Right lobe of liver (tissue), 6 donors: ENCODE data around the gene PRCC. TPM values are rescaled to one million over a fixed set of nuclear protein-coding genes. Genes with fewer than 3 reads are reported as not detected.

Experiments
- ATAC-seq, 4 donors: fragments of 200-7000 bp; cut with Tn5 transposase; one replicate each; pipeline ENCODE4 v1.9.1; 2020; ENCODE audit warnings: mild to moderate bottlenecking in 4 of 4, moderate library complexity in 4 of 4
- DNase-seq, 3 donors: peaks; one replicate each; pipeline ENCODE4 v3.0.0-alpha.2; 2020
- H3K27ac ChIP-seq, 3 donors: fragments of 200-600 bp; one replicate each; pipeline ENCODE4 v1.8.0; 2022
- H3K27me3 ChIP-seq, 2 donors: fragments of 200-600 bp; one replicate each; pipeline ENCODE4 v1.8.0; 2022
- H3K36me3 ChIP-seq, 4 donors: fragments of 200-600 bp; sonication (generic) in 1 of 4; one replicate each; pipeline versions ENCODE4 v1.5.1 to v1.8.0; 2017 to 2022; ENCODE audit warnings: control low read depth in 1 of 4
- H3K4me1 ChIP-seq, 4 donors: fragments of 200-600 bp; sonication (generic) in 1 of 4; one replicate each; pipeline versions ENCODE4 v1.5.1 to v1.8.0; 2017 to 2022; ENCODE audit warnings: control low read depth in 1 of 4
- H3K4me3 ChIP-seq, 3 donors: fragments of 200-600 bp; one replicate each; pipeline ENCODE4 v1.8.0; 2022
- H3K9me3 ChIP-seq, 4 donors: fragments of 200-600 bp; sonication (generic) in 1 of 4; one replicate each; pipeline versions ENCODE4 v1.5.1 to v1.8.0; 2017 to 2022; ENCODE audit warnings: control low read depth in 1 of 4
- CTCF ChIP-seq, 4 donors: fragments of 200-600 bp in 3 of 4; fragments of 450-650 bp in 1 of 4; IDR thresholded peaks; one replicate each; pipeline versions ENCODE4 v1.5.1 to v1.8.0; 2016 to 2022; ENCODE audit warnings: antibody characterized with exemption in 4 of 4, mild to moderate bottlenecking in 2 of 4
- POLR2A ChIP-seq: fragments of 450-650 bp; IDR thresholded peaks from one replicate; pipeline ENCODE4 v1.6.1; 2017; ENCODE audit warnings: antibody characterized with exemption, mild to moderate bottlenecking
- WGBS: methylation state at CpG from one replicate; pipeline ENCODE4 v1.1.6; 2018; ENCODE audit warnings: low coverage, low lambda C conversion rate; ENCODE audit not compliant: insufficient coverage; ENCODE audit errors: missing lambda C conversion rate; 5-methylcytosine and 5-hydroxymethylcytosine counted together
- intact Hi-C, 2 donors: fragments of 100-400 bp; cut with DNase I; formaldehyde crosslinking; loops; one replicate each; pipeline versions ENCODE4 v1.11.2 to v1.14.1; 2022
- long read RNA-seq: library from polyadenylated mRNA; unstranded; transcript quantifications from one replicate; pipeline ENCODE4 v2.0.0, GENCODE V29; 2019
- total RNA-seq, 6 experiments: library from RNA; depleted of rRNA in 2 of 6; stranded (reverse); fragments of >200 nt in 2 of 6; fragmentation: NEBNext Ultra II Directional in 3 of 6; extraction: Animal tissue kit (Norgen Biotek cat#: 25700) in 3 of 6; gene quantifications; one replicate each; pipeline versions ENCODE4 v1.1.0 to v1.2.4, GENCODE V29; 2016 to 2023
- donor health status: DM: no; HTN: yes; CAD: no.
- donor health status: DM: no; HTN: no; CAD: no.
- donor health status: DM: no; HTN: no; CAD: no.
- donor health status: DM: no; HTN: yes; CAD: no.
- donor health status: DM: no; HTN: yes; CAD: no.

The PRCC gene
- 10 to 100 TPM; 17.4 to 23.4 (median 19.7) TPM for total RNA-seq
- long read RNA-seq, partial matches to known transcripts, result 1 of 3 reads
- long read RNA-seq, other reads (novel, unspliced or antisense), result 2 of 3 reads

- Histone ChIP-seq H3K4me3 (peak within 1 kb of the TSS; percentile 81 to 96 (median 91)), H3K4me1 (peaks cover 0 to 32% (median 3%) of the 10 kb centered on the region in 4 donors), H3K36me3 (peaks cover 0 to 6% (median 0%) of the 10 kb centered on the region in 4 donors), H3K9me3 (no peaks in the 10 kb centered on the region), H3K27me3 (no peaks in the 10 kb centered on the region), H3K27ac (peak within 1 kb of the TSS; percentile 85 to 93 (median 88))
- intact Hi-C loops, result no loop called here
- whole genome bisulfite sequencing, result under 1% methylated on average over 19 of the region's 50 CpGs
- peak; percentile 93 to 98 (median 94) for ATAC-seq
- TF ChIP-seq CTCF (IDR thresholded peaks at IDR 0.05) (no peak), POLR2A (peak; percentile 25)
- peak; percentile 97 to 99 (median 99) for DNase-seq
Observed at GRCh38 chr1:156767101-156767878, at the start of gene PRCC. Gene PRCC, plus strand, starts transcription at chr1:156767535. Its CDS starts 237 bp downstream, at chr1:156767772.

GRCh38 chr1:156721131-156721530, 46.2 kb upstream of the PRCC start:
- peaks cover 0 to 28% (median 12%) of the 10 kb centered on the region in 4 donors for H3K36me3 ChIP-seq
- intact Hi-C loops, result loop anchor here in 1 of 2 donors (5.0 kb wide), 1 partner anchor 34 kb away; no protein-coding TSS in a partner anchor

GRCh38 chr1:156721535-156721934, 45.8 kb upstream of the PRCC start:
- TF ChIP-seq POLR2A (no peak), CTCF (IDR thresholded peaks at IDR 0.05) (no peak)
- Histone ChIP-seq H3K9me3 (no peaks in the 10 kb centered on the region), H3K36me3 (peaks cover 0 to 28% (median 12%) of the 10 kb centered on the region in 4 donors), H3K4me1 (peaks cover 0 to 18% (median 8%) of the 10 kb centered on the region in 4 donors), H3K4me3 (no peak overlapping the region), H3K27me3 (no peaks in the 10 kb centered on the region), H3K27ac (no peak overlapping the region)
- DNase-seq, result no peak
- ATAC-seq, result no peak
- 83% methylated on average over 4 of the region's 4 CpGs for WGBS
- intact Hi-C loops, result loop anchor here in 1 of 2 donors (5.0 kb wide), 1 partner anchor 34 kb away; no protein-coding TSS in a partner anchor

More at GRCh38 chr1:156721131-156721530, 46.2 kb upstream of the PRCC start:
- ATAC-seq, result no peak
- WGBS, result 87% methylated on average over 2 of the region's 2 CpGs
- no peaks in the 10 kb centered on the region for H3K27me3 ChIP-seq
- peaks cover 0 to 14% (median 6%) of the 10 kb centered on the region in 4 donors for H3K4me1 ChIP-seq
- H3K4me3 ChIP-seq, result no peak overlapping the region
- DNase-seq, result no peak
- H3K9me3 ChIP-seq, result no peaks in the 10 kb centered on the region
- TF ChIP-seq CTCF (IDR thresholded peaks at IDR 0.05) (no peak), POLR2A (no peak)
- no peak overlapping the region for H3K27ac ChIP-seq

- DNase-seq, result peak; percentile 88 to 89 (median 89)
- 11% methylated on average over 18 of the region's 18 CpGs for WGBS
- H3K36me3 ChIP-seq, result peaks cover 0 to 27% (median 12%) of the 10 kb centered on the region in 4 donors
- peak; percentile 80 to 88 (median 80) for ATAC-seq
- H3K27ac ChIP-seq, result no peak overlapping the region
- no peak for TF ChIP-seq POLR2A
- TF ChIP-seq CTCF (IDR thresholded peaks at IDR 0.05), result peak; percentile 86 to 99 (median 96)
- intact Hi-C loops, result no loop called here
- H3K4me3 ChIP-seq, result peak overlapping the region; percentile 8 to 28 (median 17)
- peaks cover 0 to 41% (median 13%) of the 10 kb centered on the region in 4 donors for H3K4me1 ChIP-seq
- no peaks in the 10 kb centered on the region for H3K27me3 ChIP-seq
- H3K9me3 ChIP-seq, result no peaks in the 10 kb centered on the region
Observed at GRCh38 chr1:156725683-156726280, 41.6 kb upstream of the PRCC start.
